Measurements from ENCODE around the gene STON2.

The STON2 gene

DNA sequence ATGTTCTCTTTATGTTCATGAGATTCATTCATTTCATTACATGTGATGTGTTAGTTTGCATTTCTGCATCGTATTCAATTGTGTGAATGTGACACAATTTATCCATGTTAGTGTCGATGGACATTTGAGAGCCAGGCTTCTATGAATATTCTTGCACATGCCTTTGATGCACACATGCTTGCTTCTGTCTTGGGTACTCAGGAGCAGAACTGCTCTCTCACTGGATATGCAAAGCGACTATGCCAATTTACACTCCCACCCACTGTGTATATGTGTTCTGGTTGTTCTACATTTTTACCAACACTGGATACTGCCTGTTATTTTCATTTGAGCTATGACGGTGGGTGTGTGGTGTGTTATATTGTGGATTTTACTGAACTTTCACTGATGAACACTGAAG is 95.1 kb downstream of the STON2 start:
- in situ Hi-C loops (cut with MboI; ENCODE audit: low sequenced_read_pairs) = no loop called here

GRCh38 chr14:81303258-81303935 is 96.7 kb downstream of the STON2 start:
- in situ Hi-C loops (cut with MboI; ENCODE audit: low sequenced_read_pairs) = no loop called here

GRCh38 chr14:81302638-81303037 is 97.5 kb downstream of the STON2 start:
- in situ Hi-C loops (cut with MboI; ENCODE audit: low sequenced_read_pairs) = no loop called here

DNA sequence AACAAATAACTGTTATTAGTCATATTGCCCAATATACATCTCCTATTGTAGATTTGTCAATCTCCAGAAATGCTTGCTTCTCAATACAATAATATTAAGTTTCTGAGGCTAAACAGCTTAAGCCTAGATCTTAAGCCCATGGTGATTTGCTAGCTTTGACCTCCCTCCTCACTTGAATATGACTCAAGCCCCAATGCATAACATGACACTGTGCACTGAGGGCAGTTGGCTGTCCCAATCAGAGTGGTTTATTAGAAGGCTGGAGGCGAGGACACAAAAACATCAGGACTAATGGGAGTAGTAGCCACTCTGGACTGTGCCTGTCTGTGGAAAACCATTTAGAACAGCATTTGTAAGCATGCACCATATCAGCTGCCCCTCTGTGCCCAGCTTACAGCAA is 98.3 kb downstream of the STON2 start:
- in situ Hi-C loops (cut with MboI; ENCODE audit: low sequenced_read_pairs) = no loop called here

- in situ Hi-C loops (cut with MboI; ENCODE audit: low sequenced_read_pairs) = no loop called here
Observed at GRCh38 chr14:81301371-81301770, 98.8 kb downstream of the STON2 start.

DNA sequence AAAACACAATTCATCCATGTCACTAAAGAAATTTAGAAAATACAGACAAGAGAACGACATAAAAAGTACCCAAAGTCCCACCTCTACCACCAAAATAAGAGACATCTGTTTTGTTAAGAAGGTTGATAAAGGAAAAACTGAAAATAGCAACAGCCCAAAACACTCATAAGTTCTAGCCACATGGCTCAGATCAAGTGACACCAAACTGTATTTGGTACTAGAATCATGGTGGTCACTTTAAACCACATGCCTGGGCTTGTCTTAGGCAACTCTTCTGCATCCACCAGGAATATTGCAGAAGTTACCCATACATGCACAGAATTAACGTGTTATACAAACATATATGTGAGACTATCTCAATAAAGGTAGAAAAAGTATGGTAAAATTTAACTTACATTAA is 101.2 kb downstream of the STON2 start:
- in situ Hi-C loops (cut with MboI; ENCODE audit: low sequenced_read_pairs) = no loop called here

- in situ Hi-C loops (cut with MboI; ENCODE audit: low sequenced_read_pairs) = no loop called here
Observed at GRCh38 chr14:81298122-81298521, 102.0 kb downstream of the STON2 start.

GRCh38 chr14:81295958-81296923 is 103.9 kb downstream of the STON2 start:
- in situ Hi-C loops (cut with MboI; ENCODE audit: low sequenced_read_pairs) = no loop called here

- in situ Hi-C loops (cut with MboI; ENCODE audit: low sequenced_read_pairs) = no loop called here
Observed at GRCh38 chr14:81289516-81289915, 110.6 kb downstream of the STON2 start.

- in situ Hi-C loops (cut with MboI; ENCODE audit: low sequenced_read_pairs) = no loop called here
Observed at GRCh38 chr14:81286574-81287370, 113.4 kb downstream of the STON2 start.

DNA sequence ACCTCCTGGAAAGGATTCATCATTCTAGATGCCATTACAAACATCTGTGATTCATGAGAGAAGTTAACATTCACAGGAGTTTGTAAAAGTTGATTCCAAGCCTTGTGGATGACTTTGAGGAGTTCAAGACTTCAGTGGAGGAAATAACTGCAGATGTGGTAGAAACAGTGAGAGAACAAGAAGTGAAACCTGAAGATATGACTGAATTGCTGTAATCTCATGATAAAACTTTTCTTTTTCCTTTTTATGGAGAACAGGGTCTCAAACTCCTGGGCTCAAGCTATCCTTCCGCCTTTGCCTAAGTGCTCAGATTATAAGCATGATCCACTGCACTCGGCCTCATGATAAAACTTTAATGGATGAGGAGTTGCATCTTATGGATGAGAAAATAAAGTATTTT is 114.9 kb downstream of the STON2 start:
- in situ Hi-C loops (cut with MboI; ENCODE audit: low sequenced_read_pairs) = no loop called here

DNA sequence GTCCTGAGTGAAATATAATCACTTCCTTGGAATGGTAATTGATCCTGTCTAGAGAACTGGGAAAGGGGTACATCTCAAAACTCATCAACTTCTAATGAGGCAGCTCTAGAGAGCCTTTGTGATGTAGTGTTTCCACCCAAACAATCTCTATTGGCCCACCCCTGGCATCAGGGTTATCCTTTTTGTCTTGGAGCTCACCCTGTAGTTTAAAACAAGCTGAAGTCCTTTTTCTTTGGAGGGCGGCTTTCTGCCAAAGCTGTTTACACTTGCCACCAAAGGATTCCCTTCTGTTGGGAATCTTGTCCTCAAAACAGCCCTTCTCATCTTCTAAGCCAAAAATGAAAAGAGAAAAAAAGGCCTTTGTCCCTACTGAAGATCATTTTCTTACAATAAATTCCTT is 118.8 kb downstream of the STON2 start:
- in situ Hi-C loops (cut with MboI; ENCODE audit: low sequenced_read_pairs) = no loop called here

DNA sequence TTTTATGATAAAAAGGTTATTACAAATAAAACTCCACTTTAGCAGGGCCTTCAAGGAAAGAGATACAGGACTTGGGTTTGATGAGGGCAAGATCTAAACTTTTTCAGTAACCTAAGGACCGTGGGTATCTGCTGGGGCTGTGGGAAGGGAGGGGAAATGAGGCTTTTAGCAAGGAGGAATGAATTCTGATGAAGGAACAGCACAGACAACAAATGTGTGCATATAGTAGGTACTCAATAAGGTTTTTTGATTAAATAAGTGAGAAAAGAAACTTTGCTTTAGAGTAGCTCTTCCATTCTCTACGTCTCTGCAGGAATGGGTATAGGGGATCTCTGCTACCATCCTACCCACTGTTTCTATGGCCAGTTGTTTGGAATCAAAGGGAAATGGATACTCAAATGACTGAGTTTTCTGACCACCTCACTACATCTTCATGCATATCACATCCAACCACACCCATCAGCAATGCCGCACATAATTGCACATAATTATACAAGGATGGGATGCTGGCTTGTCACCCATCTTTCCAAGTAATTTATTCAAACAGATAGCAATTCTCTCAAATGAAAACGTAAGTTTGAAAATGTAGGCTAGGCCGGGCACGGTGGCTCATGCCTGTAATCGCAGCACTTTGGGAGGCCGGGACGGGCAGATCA is 119.9 kb downstream of the STON2 start:
- in situ Hi-C loops (cut with MboI; ENCODE audit: low sequenced_read_pairs) = no loop called here

DNA sequence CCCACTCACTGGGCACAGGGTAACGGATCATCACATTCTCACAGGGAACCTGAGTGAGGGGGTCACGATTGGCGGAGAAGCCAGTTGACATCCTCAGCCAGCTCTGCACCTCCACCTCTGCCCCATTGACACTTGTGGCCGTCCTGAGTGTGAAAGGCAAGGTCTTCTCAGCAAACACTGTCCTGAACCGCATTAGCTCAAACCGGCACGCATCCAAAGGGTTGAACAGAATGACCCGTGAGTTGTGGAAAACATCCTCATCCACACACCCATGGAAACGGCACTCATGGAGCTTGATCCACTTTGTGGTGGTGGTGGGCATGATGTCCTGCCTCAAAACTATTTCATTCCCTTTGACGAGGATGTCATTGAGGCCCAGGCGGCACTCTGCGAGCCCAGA is 123.0 kb downstream of the STON2 start:
- in situ Hi-C loops (cut with MboI; ENCODE audit: low sequenced_read_pairs) = no loop called here

- in situ Hi-C loops (cut with MboI; ENCODE audit: low sequenced_read_pairs) = no loop called here
Observed at GRCh38 chr14:81276073-81277069, 123.8 kb downstream of the STON2 start.

GRCh38 chr14:81275305-81276072 is 124.6 kb downstream of the STON2 start:
- in situ Hi-C loops (cut with MboI; ENCODE audit: low sequenced_read_pairs) = no loop called here

DNA sequence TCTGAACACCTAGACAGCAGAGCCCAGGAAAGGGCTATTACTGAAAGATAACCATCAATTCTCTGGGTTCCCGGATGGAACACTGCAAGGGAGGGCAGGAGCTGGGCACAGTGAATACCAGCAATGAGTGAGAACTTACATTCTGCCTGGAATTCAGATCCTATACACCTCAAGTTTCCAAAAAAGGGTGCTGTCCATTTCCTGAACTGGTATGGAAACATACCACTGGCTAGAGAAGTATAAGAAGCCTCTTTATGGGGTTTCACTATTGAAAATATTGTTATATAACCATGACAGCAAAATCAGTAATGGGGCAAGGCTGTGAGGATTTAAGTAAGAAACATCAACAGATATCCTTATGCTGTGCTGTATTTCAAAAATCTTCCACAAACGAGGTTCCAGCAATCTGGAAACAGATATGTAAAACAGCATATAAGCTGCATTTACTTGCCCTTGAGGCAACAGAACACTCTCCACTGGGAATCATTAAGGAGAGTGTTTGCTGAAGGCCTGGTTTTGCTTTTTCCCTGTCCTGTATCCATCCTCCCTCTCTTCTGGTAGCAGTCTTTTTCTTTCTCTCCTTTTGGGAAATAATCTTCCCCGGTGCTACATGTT is 126.1 kb downstream of the STON2 start:
- in situ Hi-C loops (cut with MboI; ENCODE audit: low sequenced_read_pairs) = no loop called here

DNA sequence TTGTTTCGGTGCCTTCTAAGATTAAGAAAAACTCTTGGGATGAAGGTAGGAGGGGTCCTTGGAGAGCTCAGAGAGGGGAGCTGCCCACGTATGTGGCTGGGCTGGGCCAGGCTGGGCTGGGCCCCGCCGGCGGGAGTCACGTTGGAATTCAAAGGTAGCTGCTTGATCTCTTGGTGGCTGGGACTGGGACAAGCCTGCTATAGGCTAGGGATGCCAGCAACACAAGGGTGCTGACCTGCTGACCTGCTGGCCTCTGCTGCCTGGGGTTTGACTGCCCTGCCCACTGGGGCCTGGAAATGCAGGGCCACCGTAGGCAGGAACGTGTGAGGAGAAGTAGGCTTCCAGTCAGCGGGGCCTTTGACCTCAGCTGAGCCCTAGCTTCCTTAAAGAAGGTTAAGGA is 126.6 kb downstream of the STON2 start:
- in situ Hi-C loops (cut with MboI; ENCODE audit: low sequenced_read_pairs) = no loop called here

All from hTERT RPE-1 (cell line).